Peyer's patch (tissue), 4 donors: ENCODE results near the gene NTN3. TPM values are rescaled to one million over a fixed set of nuclear protein-coding genes. Genes with fewer than 3 reads are reported as not detected.

Experiments
- DNase-seq, 3 donors: peaks; one replicate each; pipeline ENCODE4 v3.0.0-alpha.2; 2017 to 2019
- H3K27ac ChIP-seq, 4 donors: fragments of 200-600 bp; sonication (generic); one replicate each; pipeline ENCODE4 v1.5.1; 2016 to 2019
- H3K27me3 ChIP-seq, 2 donors: fragments of 200-600 bp; sonication (generic); one replicate each; pipeline ENCODE4 v1.5.1; 2019
- H3K36me3 ChIP-seq, 3 donors: fragments of 200-600 bp; sonication (generic); one replicate each; pipeline ENCODE4 v1.5.1; 2016 to 2019
- H3K4me1 ChIP-seq, 4 donors: fragments of 200-600 bp; sonication (generic); one replicate each; pipeline ENCODE4 v1.5.1; 2016 to 2019
- H3K4me3 ChIP-seq, 4 donors: fragments of 200-600 bp; sonication (generic); 1 replicate in 3 of 4; 2 replicates in 1 of 4; pipeline ENCODE4 v1.5.1; 2016 to 2019; ENCODE audit warnings: mild to moderate bottlenecking in 1 of 4
- H3K9me3 ChIP-seq, 4 donors: fragments of 200-600 bp; sonication (generic); one replicate each; pipeline ENCODE4 v1.5.1; 2016 to 2019; ENCODE audit warnings: mild to moderate bottlenecking in 1 of 4
- POLR2A ChIP-seq, 2 donors: fragments of 450-650 bp; IDR thresholded peaks; one replicate each; pipeline ENCODE4 v1.5.1; 2017; ENCODE audit warnings: antibody characterized with exemption in 2 of 2, mild to moderate bottlenecking in 2 of 2, moderate library complexity in 2 of 2
- total RNA-seq, 4 donors: library from RNA; depleted of rRNA; stranded (reverse); fragments of >200 nt; gene quantifications; one replicate each; pipeline ENCODE4 v1.1.0, GENCODE V29; 2016
- TF ChIP-seq, protein P1 (sequence below), 6 experiments: fragments of 450-650 bp in 4 of 6; fragments of 200-600 bp in 2 of 6; sonication (generic) in 1 of 6; IDR thresholded peaks; one replicate each; pipeline ENCODE4 v1.5.1; 2017 to 2019; ENCODE audit warnings: antibody characterized with exemption in 6 of 6, mild to moderate bottlenecking in 3 of 6, moderate library complexity in 1 of 6

The NTN3 gene
- total RNA-seq, 4 donors from 2014 or later = not detected

DNA sequence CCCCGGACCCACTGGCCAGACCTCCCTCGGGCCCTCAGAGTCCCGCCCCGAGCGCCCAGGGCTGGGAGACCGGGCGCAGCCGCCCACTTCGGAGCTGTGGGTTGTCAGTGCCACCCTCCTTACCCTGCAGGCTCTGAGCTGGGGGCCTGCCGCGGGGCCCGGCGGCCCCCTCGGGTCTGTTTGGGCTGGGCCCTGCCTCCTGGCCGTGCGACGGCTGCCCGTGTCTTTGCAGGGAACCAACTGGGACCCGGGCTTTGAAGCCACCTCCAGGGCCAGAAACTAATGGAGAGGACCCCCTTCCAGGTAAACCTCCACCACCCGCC, 10.7 kb upstream of the NTN3 start:
- peak overlapping the region; percentile 37 to 66 (median 60) for H3K4me3 ChIP-seq
- no peak for DNase-seq
- TF ChIP-seq, protein P1, sequence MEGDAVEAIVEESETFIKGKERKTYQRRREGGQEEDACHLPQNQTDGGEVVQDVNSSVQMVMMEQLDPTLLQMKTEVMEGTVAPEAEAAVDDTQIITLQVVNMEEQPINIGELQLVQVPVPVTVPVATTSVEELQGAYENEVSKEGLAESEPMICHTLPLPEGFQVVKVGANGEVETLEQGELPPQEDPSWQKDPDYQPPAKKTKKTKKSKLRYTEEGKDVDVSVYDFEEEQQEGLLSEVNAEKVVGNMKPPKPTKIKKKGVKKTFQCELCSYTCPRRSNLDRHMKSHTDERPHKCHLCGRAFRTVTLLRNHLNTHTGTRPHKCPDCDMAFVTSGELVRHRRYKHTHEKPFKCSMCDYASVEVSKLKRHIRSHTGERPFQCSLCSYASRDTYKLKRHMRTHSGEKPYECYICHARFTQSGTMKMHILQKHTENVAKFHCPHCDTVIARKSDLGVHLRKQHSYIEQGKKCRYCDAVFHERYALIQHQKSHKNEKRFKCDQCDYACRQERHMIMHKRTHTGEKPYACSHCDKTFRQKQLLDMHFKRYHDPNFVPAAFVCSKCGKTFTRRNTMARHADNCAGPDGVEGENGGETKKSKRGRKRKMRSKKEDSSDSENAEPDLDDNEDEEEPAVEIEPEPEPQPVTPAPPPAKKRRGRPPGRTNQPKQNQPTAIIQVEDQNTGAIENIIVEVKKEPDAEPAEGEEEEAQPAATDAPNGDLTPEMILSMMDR (IDR thresholded peaks at IDR 0.05) = no peak
- no peak for TF ChIP-seq POLR2A (IDR thresholded peaks at IDR 0.05)
- no peaks in the 10 kb centered on the region for H3K9me3 ChIP-seq
- H3K27ac ChIP-seq = peak overlapping the region in 1 of 4 donors; percentile 49
- no peaks in the 10 kb centered on the region for H3K27me3 ChIP-seq
- H3K36me3 ChIP-seq = no peaks in the 10 kb centered on the region
- peaks cover 0 to 17% (median 6%) of the 10 kb centered on the region in 4 donors for H3K4me1 ChIP-seq

DNA sequence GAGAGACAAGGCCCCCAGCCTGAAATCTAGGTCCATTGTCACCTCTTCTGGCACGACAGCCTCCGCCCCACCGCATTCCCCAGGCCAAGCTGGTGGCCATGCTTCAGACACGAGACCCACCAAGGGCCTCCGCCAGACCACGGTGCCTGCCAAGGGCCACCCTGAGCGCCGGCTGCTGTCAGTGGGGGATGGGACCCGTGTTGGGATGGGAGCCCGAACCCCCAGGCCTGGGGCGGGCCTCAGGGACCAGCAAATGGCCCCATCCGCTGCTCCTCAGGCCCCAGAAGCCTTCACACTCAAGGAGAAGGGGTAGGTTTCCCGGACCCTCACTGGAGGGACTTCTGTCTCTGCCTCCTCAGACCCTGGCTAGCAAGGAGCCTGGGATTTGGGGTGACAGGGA, 10.2 kb upstream of the NTN3 start:
- TF ChIP-seq, protein P1 (IDR thresholded peaks at IDR 0.05) = no peak
- no peak for TF ChIP-seq POLR2A (IDR thresholded peaks at IDR 0.05)
- H3K27me3 ChIP-seq = no peaks in the 10 kb centered on the region
- H3K4me1 ChIP-seq = peaks cover 0 to 17% (median 6%) of the 10 kb centered on the region in 4 donors
- DNase-seq = no peak
- H3K36me3 ChIP-seq = no peaks in the 10 kb centered on the region
- H3K9me3 ChIP-seq = no peaks in the 10 kb centered on the region
- no peak overlapping the region for H3K4me3 ChIP-seq
- H3K27ac ChIP-seq = no peak overlapping the region

GRCh38 chr16:2462031-2462866, 8.8 kb upstream of the NTN3 start:
- Histone ChIP-seq H3K27ac (no peak overlapping the region), H3K4me1 (peaks cover 0 to 17% (median 6%) of the 10 kb centered on the region in 4 donors), H3K9me3 (no peaks in the 10 kb centered on the region), H3K4me3 (no peak overlapping the region), H3K27me3 (no peaks in the 10 kb centered on the region), H3K36me3 (no peaks in the 10 kb centered on the region)
- no peak for TF ChIP-seq POLR2A (IDR thresholded peaks at IDR 0.05)
- TF ChIP-seq, protein P1 (IDR thresholded peaks at IDR 0.05) = no peak
- DNase-seq = no peak

DNA sequence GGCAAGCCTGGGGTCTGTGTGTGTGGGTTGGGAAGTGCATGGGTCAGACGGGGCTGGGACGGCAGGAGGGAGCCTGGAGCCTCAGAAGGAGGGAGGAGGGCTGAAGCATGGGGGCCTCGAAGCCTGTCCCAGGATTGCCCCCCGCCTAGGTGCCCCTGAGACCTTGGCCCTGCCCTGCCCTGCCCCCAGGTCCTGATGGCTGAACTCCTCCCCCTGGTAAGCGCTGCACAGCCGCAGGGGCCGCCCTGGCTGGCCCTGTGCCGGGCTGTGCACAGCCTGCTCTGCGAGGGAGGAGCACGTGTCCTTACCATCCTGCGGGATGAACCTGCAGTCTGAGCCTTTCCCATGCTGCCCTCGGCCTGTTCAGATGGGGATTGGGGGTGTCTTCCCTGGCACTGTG, 6.8 kb upstream of the NTN3 start:
- no peak overlapping the region for H3K4me3 ChIP-seq

GRCh38 chr16:2465653-2466415, 5.3 kb upstream of the NTN3 start:
- TF ChIP-seq, protein P1 (IDR thresholded peaks at IDR 0.05) = no peak
- TF ChIP-seq POLR2A (IDR thresholded peaks at IDR 0.05) = no peak
- H3K27ac ChIP-seq = no peak overlapping the region

More for the DNA sequence above, 6.8 kb upstream of the NTN3 start:
- Histone ChIP-seq H3K9me3 (no peaks in the 10 kb centered on the region), H3K4me1 (peaks cover 0 to 30% (median 21%) of the 10 kb centered on the region in 4 donors), H3K36me3 (no peaks in the 10 kb centered on the region), H3K27me3 (peaks cover 0 to 13% of the 10 kb centered on the region in 2 donors), H3K27ac (no peak overlapping the region)
- DNase-seq = no peak
- TF ChIP-seq POLR2A (IDR thresholded peaks at IDR 0.05) = no peak
- TF ChIP-seq, protein P1 (IDR thresholded peaks at IDR 0.05) = no peak

More at GRCh38 chr16:2465653-2466415, 5.3 kb upstream of the NTN3 start:
- DNase-seq = no peak
- H3K9me3 ChIP-seq = no peaks in the 10 kb centered on the region
- H3K4me1 ChIP-seq = peaks cover 0 to 25% (median 17%) of the 10 kb centered on the region in 4 donors
- no peaks in the 10 kb centered on the region for H3K36me3 ChIP-seq
- H3K4me3 ChIP-seq = no peak overlapping the region
- peaks cover 0 to 20% of the 10 kb centered on the region in 2 donors for H3K27me3 ChIP-seq
